GM21825 (cell line): ENCODE data around the gene TSPAN10.
"Not testable (repeated sequence)": the region's sequence is repeated elsewhere in the genome, so short reads cannot be mapped to it uniquely, and the experiment has no call there.

ENCODE experiments used
- ATAC-seq: cut with Tn5 transposase; IDR thresholded peaks from one replicate; pipeline ENCODE4 v1.9.1; 2021; ENCODE audit warnings: mild to moderate bottlenecking, moderate library complexity; ENCODE audit not compliant: unreplicated experiment

Gene TSPAN10

DNA sequence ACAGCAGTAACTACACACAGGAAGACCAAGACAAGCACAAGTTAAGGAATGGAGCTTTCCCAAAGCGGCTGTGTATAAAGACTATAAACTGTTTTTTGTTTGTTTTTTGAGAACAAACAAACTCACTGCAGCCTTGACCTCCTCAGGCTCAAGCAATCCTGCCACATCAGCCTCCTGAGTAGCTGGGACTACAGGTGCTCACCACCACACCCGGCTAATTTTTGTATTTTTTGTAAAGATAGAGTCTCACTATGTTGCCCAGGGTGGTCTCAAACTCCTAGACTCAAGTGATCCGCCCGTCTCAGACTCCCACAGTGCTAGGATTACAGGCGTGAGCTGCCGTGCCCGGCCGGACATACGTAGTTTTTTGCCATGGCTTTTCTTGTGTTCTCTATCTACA, 23.4 kb downstream of the TSPAN10 start:
- ATAC-seq, result no peak

DNA sequence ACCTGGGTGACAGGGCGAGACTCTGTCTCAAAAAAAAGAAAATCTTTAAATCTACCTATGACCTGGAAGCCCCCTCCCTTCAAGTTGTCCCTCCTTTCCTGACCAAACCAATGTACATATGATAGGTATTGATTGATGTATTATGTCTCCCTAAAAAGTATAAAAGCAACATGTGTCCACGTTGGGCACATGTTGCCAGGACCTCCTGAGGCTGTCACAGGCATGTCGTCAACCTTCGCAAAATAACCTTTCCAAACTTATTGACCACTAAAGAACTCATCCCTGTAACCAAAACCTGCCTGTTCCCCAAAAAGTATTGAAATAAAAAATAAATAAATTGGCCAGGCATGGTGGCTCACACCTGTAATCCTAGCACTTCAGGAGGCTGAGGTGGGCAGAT, 25.0 kb downstream of the TSPAN10 start:
- ATAC-seq, result no peak

DNA sequence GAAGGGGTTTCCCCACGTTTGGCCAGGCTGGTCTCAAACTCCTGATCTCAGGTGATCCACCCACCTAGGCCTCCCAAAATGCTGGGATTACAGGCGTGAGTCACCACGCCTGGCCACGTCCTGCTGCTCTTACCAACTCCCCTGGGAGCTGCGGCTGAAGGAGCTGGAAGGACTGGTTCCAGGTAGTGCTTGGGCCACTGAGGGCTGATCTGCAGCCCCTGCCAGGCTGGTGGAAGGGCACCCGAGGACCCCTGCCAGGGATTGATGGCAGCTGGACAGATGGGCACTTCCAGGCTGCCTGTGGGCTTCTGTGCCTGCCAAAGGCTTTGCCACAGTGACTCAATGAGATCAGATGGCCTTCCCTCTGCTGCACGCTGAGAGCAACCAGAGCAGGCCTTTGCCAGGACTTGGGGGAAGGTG, 27.1 kb downstream of the TSPAN10 start:
- ATAC-seq, result no peak

DNA sequence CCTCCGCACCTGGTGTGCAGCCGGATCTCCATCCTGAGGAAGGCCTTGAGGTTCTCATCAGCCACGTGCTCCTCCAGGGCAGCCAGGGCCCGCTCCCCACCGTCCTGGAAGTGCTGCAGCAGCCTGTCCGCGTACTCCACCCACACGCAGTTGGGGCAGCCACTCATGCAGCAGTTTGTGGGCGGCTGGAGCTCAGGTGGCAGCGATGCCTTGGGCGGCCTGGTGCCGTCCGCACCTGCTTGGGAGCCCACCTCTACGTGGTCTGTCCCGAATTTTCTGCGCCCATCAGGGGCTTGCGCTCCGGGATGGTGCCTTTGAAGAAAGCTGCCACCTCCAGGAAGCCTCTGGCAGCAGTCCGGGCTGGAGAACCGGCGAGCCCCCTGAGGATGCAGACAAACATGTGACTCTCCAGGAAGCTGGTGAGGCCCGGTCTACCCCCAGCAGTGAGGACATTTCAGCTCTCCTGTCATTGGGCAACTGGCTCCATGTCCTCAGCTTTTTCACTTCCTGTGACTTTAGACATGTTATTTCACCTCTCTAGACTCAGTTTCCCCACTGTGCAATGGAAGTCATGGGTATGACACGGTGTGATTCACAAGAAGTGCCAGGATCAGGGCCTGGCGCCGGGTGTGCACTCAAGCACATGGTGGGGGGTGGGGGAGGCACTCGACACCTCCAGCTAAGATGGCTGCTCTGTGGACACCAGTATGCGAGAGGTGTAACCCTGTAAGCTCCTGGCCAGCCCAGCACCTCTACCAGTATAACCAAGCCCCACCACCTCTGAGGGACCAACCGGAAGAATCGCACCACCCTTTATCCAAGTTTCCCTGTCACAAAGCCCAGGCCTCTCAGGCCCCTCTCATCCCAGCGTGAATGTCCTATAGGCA, 28.5 kb downstream of the TSPAN10 start:
- no peak for ATAC-seq

DNA sequence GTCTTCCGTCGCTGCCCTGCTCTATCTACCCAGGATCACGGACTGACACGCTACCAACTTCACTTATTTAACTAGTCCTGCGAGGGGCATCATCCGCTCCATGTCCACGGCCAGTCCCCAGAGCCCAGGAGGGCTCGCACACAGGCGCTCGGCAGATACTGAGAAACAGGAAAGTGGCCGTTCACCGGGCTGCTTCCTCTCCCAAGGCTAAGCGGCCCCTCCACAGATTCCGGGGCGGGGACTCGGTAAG, 29.0 kb downstream of the TSPAN10 start:
- ATAC-seq, result peak; percentile 21

DNA sequence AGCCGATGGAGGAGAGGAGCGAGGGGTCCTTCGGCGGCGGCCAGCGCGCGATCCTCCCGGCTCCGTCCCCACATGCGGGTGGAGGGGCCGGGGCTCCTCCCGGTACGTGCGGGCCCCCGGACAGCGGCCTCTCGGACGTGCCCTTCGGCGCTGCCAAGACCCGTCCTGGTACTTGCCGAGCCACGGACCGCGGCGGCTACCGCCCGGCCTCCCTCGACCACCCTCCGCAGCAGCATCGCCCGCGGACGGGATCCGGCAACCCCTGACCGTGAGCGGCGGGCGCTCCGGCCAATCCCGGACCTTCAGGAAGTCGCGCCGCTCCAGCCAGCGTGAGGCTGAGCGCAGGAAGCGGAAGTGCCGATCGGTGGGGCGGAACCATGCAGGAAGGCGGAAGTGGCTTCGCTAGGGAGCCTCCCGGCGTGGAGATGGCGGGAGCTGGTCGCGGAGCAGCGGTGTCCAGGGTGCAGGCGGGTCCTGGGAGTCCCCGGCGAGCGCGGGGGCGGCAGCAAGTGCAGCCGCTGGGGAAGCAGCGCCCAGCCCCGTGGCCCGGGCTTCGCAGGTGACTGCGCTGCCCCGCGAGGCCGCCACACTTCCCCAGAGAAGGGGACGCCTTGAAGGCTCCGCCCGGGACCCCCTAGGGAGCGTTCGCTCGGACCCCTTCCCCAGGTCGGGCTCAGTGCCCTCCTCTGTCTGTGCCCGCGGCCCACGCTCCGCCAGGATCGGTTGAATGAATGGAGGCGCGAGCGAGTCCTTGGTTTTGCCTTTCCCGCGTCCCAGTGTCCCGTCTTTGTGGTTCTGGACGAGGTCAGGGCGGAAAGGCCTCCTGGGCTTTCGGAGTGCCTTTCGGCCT, 29.6 kb downstream of the TSPAN10 start, which contains the start of the genes CCDC137 and OXLD1:
Gene CCDC137 (plus strand): TSS at position 396 of the 850 bp plus-strand sequence. CDS start 30 bp downstream, at position 426.
Gene OXLD1 (minus strand): TSS at position 264 of the 850 bp plus-strand sequence. CDS start 28 bp downstream, at position 236.
- peak; percentile 86 for ATAC-seq

DNA sequence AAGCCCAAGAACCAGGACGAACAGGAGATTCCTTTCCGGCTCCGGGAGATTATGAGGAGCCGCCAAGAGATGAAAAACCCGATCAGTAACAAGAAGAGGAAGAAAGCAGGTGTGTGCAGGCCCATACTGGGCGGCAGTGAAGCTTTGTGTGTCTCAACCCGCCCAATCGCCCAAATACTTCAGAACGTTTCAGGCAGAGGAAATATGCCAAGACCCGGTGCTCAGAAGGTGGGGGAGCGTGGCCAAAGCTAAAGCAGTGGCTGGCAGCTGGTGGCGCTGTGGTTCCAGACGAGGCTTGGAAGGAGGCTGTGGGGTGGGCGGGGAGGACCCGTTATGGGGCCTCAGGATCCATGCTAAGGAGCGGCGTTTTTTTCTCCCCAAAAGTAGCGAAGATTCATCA, 30.8 kb downstream of the TSPAN10 start:
- no peak for ATAC-seq

DNA sequence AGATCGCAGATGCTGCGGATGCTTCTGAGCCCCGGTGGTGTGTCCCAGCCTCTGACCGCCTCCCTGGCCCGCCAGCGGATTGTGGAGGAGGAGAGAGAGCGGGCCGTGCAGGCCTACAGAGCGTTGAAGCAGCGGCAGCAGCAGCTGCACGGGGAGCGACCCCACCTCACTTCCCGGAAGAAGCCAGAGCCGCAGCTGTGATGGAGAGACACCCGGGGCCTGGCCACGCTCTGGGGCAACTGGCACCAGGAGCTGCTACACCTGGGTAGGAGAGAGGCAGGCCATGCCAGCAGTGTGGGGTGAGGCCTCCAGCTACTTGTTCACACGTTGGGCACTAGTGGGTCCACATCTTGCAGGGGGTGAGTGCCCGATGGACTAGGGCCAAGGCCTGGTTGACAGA, 35.5 kb downstream of the TSPAN10 start:
- ATAC-seq, result no peak

DNA sequence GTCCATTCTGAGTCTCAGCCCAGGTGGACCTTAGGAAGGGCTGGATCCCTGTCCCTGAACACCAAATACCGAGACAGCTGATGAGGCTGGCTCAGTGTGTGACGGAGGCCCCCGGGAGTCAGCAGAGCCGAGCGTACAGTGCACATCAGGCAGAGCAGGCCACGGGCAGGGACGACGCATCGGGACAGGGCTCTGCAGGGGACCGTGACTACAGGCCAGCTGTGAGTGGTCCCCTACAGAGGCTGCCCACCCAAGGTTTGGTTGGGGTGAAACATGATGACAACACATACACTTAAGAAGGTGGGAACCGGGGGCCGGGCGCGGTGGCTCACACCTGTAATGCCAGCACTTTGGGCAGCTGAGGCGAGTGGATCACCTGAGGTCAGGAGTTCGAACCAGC, 36.0 kb downstream of the TSPAN10 start:
- ATAC-seq, result no peak

DNA sequence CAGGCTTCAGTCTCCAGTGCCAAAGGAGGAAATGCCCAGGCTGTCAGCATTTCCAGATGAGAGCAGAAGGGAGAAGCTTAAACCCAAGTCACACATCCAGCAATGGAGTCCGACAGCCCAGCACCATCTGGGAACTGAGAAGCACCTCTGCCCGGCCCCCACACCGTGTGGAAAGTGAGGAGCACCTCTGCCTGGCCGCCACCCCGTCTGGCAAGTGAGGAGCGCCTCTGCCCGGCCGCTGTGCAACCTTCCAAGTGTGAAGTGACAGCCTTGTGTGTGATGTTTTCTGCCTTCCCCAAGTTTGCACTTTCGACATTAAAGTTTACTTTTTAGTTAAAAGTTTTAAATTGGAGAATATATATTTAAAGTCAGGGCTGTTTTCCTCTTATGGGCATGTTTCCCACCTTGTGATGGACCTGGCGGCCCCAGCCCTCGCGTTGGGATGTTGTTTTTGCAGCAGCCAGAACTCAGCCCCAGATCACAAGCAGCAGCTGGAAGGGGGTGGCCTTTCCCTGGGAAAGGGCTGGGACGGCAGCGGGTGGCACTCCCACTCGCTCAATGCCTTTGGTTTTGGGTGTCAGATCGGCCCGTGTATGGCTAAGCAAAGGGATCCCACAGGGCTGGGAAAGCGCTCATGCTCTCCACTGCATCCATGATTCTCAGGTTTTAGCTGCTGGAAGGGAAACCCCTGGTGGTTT, 36.7 kb downstream of the TSPAN10 start:
- no peak for ATAC-seq

DNA sequence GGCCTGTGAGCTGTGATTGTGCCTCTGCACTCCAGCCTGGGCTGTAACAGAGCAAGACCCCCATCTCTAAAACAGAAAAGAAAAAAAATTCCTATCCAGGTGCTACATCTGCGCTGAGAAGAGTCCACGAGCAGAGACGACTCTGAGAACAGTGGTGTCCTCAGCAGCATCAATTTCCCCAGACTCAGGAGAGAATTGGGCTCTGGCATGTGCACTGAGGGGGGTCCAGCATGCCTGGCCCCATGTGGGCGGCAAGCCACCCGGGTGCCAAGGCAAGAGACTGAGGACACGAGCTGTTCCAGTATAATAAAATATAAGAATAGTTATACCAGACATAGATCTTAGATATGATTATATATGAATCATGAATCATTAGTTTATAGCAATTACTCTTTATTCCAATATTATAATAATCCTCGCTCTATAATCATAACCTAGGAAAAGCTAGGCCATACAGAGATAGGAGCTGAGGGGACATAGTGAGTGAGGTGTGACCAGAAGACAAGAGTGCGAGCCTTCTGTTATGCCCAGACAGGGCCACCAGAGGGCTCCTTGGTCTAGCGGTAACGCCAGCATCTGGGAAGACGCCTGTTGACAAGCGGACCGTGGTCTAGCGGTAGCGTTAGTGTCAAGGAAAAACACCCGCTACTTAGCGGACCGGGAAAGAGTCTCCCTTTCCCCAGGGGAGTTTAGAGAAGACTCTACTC, 38.7 kb downstream of the TSPAN10 start:
- not testable (repeated sequence) for ATAC-seq

DNA sequence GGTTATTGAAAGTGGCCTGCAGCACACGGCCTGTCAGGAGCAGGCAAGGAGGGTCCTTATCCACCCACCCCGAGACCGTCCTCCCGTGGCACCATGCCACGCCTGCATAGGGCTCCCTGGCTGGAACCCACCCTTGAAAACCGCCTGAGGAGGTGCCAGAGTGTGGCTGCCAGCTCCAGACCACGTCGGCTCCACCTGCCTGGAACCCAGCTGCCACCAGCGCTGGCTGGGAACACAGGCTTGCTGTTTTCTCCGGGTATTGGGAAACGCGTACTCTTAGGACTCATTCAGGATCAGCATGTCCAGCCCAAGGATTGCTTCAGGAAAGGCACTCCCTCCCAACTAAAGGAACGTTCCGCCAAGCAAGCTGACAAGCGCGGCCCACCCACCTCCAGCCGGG, 39.9 kb downstream of the TSPAN10 start:
- no peak for ATAC-seq

DNA sequence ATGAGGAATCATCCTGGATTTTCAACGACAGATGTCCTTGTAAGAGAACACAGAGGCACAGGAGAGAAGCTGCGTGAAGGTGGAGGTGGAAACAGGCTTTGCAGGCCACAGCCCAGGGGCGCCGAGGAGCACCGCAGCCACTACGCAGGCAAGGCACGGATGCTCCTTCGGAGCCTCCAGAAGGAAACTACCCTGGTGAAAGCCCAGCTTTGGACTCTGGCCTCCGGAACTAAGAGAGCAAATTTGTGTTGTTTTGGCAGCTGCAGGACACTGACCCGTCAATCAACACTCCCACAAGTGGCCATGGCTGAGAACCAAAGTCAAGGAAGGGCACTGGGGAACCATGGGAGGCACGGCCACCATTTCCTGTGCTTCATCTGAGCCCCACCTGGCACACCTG, 43.2 kb downstream of the TSPAN10 start:
- no peak for ATAC-seq

DNA sequence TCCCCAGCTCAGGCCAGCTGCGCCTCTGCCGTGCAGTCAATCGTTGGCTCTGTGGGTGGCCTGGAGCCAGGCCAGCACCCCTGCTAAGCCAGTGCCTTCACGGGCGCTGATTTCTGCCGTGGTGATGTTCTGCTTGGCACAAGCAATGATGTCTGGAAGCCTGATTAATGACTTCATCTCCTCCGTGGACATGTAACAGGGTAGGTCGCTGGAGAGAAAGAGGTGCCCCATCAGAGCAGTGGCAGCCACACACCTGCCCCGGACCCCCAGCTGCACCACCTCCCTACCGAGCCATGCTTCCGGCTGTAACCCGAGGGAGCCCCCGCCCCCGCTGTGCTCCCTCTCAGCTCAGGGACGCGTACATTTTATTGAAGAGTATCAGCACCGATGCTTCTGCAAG, 44.7 kb downstream of the TSPAN10 start:
- ATAC-seq, result no peak

DNA sequence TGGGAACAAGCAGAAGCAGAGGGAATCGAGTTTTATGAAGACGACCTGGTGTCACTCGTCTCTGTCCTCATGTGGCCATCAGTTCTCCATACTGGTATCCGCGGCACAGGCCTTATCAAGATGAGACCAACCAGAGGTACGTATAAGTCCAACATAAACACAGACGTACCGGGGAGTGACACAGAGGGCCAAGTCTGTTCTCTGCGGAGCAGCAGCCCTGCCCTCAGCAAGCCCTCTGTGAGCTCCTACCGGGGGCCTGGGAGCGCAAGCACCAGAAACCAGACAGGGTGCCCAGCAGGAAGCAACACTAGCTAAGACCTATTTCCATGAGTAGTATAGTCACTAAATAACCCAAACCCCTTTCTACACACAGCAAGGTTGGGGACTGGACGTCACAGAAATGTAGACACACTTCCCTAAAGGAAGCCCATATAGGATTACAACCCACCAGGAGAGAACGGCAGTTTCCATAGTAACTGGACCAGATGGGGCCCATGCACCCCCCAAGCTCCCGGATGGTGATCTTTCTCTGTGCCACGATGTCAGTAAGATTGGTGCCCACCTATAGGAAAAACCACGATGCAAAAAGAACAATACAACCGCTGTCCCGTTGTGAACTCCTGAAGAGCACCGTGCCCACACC, 45.7 kb downstream of the TSPAN10 start:
- no peak for ATAC-seq

DNA sequence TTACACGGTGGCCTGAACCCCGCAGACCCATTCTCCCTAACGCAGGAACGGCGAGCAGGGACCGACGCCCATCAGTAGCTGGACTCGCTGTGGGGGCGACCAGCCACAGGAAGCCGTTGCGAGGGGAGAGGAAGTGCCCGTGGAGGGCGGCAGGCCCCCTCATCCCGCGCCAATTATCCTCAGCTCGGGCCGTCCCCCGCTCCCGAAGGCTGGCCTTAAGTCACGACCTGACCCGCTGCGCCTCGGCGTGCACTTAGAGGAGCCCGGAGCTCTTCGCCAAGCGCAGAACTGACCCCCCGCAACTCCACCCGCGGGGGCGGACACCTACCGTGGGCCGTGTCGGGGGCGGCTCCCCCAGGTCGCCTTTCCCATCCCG, 46.2 kb downstream of the TSPAN10 start:
- peak; percentile 4 for ATAC-seq

DNA sequence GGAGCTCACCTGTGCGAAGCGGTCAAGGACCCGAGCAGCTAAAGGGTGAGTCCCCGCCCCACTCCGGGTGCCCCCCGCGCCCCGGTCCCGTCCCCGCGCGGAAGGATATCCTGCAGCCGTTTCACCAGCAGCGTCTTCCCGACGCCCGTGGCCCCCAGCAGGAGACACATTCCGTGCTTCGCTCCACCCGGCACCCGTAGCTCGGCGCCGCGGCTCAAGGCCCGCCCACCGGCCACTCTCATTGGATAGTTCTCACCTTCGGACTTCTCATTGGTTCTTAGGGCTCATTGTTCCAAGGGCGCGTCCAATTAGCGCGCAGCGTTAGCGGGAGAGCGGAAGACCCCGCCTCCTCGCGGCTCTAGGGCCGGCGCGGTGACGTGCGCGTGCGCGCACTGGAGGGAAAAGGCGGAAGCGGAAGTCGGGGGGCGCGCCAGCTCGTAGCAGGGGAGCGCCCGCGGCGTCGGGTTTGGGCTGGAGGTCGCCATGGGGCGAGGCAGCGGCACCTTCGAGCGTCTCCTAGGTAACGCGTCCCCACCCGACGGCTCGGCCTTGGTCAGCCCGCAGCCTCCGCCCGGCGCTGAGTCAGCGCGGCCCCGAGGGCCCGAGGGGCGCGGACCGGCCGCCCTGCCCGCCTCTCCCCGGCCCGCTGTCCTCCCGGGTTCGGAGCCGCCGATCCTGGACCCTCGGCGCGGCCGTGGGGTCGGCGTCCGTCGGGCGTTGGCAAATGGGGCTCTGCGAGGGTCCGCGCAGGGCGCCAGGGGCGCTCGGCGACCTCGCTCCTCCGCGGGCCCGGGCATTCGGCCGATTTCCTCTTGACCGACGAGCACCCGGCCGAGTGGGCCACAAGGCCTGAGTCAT, 46.8 kb downstream of the TSPAN10 start, which contains the start of the genes ARL16 and HGS:
Gene ARL16 (minus strand): TSS at position 214 of the 858 bp plus-strand sequence. CDS start 44 bp downstream, at position 170.
Gene HGS (plus strand): TSS at position 428 of the 858 bp plus-strand sequence. CDS start 56 bp downstream, at position 484.
- ATAC-seq, result peak; percentile 83

DNA sequence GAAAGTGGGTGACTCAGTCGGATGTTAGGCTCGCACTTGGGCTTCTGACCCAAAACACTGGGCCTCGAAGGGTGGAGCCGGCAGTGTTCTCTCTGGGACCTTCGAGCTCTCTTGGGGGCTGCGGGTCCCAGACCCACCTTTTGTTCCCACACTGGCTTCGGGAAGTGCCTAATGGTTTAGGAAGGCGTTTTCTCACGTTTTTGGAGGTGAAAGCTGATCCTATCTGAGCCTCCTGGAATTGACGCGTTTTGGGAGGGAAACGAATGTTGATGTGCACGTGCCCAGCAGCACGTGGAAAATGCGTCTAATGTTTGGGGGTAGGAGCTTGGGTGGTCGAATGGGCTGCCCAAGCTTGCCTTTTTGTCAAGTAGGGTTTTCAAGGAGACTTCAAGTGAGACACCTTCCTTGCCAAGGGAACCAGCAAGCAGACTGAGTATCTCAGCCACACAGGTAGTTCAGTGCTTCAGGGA, 47.5 kb downstream of the TSPAN10 start:
- no peak for ATAC-seq

DNA sequence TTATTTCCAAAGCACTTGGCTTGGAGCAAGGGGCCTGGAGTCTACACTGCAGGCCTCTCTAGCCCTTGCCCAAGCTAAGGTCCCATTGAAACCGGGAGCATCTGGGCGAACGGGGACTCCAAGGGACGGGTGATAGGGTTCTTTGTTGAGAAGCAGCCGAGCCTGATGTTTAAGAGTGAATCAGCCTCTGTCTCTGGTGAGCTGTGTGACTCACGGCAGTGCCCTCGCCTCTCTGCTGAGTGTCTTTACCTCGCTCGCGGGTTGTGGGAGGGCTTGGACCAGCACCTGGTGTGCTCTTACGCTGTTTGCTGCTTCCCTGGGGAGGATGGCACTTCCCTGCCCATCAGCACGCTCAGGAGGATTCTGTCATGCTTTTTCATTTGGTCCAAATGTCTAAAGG, 48.1 kb downstream of the TSPAN10 start:
- ATAC-seq, result no peak
